GM19023 (cell line): Measurements from ENCODE around the gene RASD2.
A peak's percentile ranks its signal among the peaks of the same experiment; 100 is the strongest.

ENCODE experiments used
- ATAC-seq: cut with Tn5 transposase; IDR thresholded peaks from one replicate; pipeline ENCODE4 v1.9.1; 2021; ENCODE audit warnings: mild to moderate bottlenecking, moderate library complexity; ENCODE audit not compliant: unreplicated experiment

RASD2 gene

GRCh38 chr22:35539487-35539886 lies 1.1 kb upstream of the RASD2 start:
- no peak for ATAC-seq

- ATAC-seq: peak; percentile 63
Observed at GRCh38 chr22:35539910-35540594, 579 bp upstream of the RASD2 start.

- no peak for ATAC-seq
Observed at GRCh38 chr22:35541254-35541748, 670 bp downstream of the RASD2 start.

GRCh38 chr22:35542157-35542938 lies 1.7 kb downstream of the RASD2 start:
- ATAC-seq: no peak

GRCh38 chr22:35542939-35543516 lies 2.4 kb downstream of the RASD2 start:
- ATAC-seq: no peak

- ATAC-seq: no peak
Observed at GRCh38 chr22:35543702-35544101, 3.1 kb downstream of the RASD2 start.

GRCh38 chr22:35544189-35544588 lies 3.6 kb downstream of the RASD2 start:
- no peak for ATAC-seq

GRCh38 chr22:35544827-35545226 lies 4.2 kb downstream of the RASD2 start:
- ATAC-seq: no peak

- ATAC-seq: no peak
Observed at GRCh38 chr22:35546886-35547285, 6.3 kb downstream of the RASD2 start.

GRCh38 chr22:35547987-35548721 lies 7.5 kb downstream of the RASD2 start:
- ATAC-seq: no peak

- no peak for ATAC-seq
Observed at GRCh38 chr22:35548722-35549112, 8.1 kb downstream of the RASD2 start.

- no peak for ATAC-seq
Observed at GRCh38 chr22:35549328-35549727, 8.7 kb downstream of the RASD2 start.

GRCh38 chr22:35551549-35552177 lies 11.0 kb downstream of the RASD2 start:
- ATAC-seq: no peak

GRCh38 chr22:35552196-35552842 lies 11.7 kb downstream of the RASD2 start:
- ATAC-seq: no peak

- ATAC-seq: no peak
Observed at GRCh38 chr22:35552846-35553245, 12.2 kb downstream of the RASD2 start.

GRCh38 chr22:35553341-35553740 lies 12.7 kb downstream of the RASD2 start:
- ATAC-seq: no peak

GRCh38 chr22:35554297-35554845 lies 13.7 kb downstream of the RASD2 start:
- no peak for ATAC-seq

GRCh38 chr22:35555483-35555890 lies 14.9 kb downstream of the RASD2 start:
- ATAC-seq: no peak

- no peak for ATAC-seq
Observed at GRCh38 chr22:35555946-35556547, 15.4 kb downstream of the RASD2 start.

- ATAC-seq: no peak
Observed at GRCh38 chr22:35556666-35557065, 16.0 kb downstream of the RASD2 start.
